Caco-2 (cell line): ENCODE results near the gene EZR. TPM values are rescaled to one million over a fixed set of nuclear protein-coding genes. Genes with fewer than 3 reads are reported as not detected.
"Not testable (repeated sequence)": the region's sequence is repeated elsewhere in the genome, so short reads cannot be mapped to it uniquely, and the experiment has no call there.

Experiments used
- BruUV-seq: library from RNA; stranded (reverse); fragments of 400-500 nt; replicated peaks from 2 replicates; lab custom pipeline; 2021; lab: Mats Ljungman, UMichigan
- CTCF ChIA-PET: fragments of 300-600 bp; sonication (Branson Sonifier 250); formaldehyde crosslinking; loops from one replicate; lab custom pipeline; 2022; ENCODE audit warnings: antibody characterized with exemption; lab: Charles Lee
- POLR2A ChIA-PET: fragments of 300-600 bp; sonication (Branson Sonifier 250); formaldehyde crosslinking; loops from one replicate; lab custom pipeline; 2022; ENCODE audit warnings: antibody characterized with exemption; lab: Charles Lee
- DNase-seq, 2 experiments: peaks; one replicate each; pipeline versions ENCODE4 v3.0.0 to v3.0.0-alpha.2; 2020 to 2022
- H3K27me3 ChIP-seq: replicated peaks from 2 replicates; pipeline ENCODE4 v1.6.0; 2011; ENCODE audit warnings: low read length; ENCODE audit not compliant: control insufficient read depth, insufficient read depth
- H3K36me3 ChIP-seq: 2 replicates; pipeline ENCODE4 v1.5.1; 2011; ENCODE audit warnings: low read length; ENCODE audit not compliant: control insufficient read depth, insufficient read depth
- H3K4me1 ChIP-seq: fragments of 250-450 bp; sonication (Bioruptor Pico); 2 replicates; pipeline ENCODE4 v1.5.1; 2020; ENCODE audit warnings: mild to moderate bottlenecking
- H3K4me3 ChIP-seq: 2 replicates; pipeline ENCODE4 v1.5.1; 2011; ENCODE audit warnings: low read depth, mild to moderate bottlenecking, control low read depth, low read length
- H3K9me3 ChIP-seq: fragments of 250-450 bp; sonication (Bioruptor Pico); 2 replicates; pipeline ENCODE4 v1.5.1; 2020; ENCODE audit warnings: mild to moderate bottlenecking, moderate library complexity
- H3K27ac Mint-ChIP-seq: one replicate; pipeline ENCODE4 v1.8.0; 2022; ENCODE audit warnings: mixed read lengths; ENCODE audit not compliant: unreplicated experiment
- H3K27me3 Mint-ChIP-seq: one replicate; pipeline ENCODE4 v1.8.0; 2022; ENCODE audit warnings: mixed read lengths; ENCODE audit not compliant: insufficient read depth, unreplicated experiment
- H3K36me3 Mint-ChIP-seq: one replicate; pipeline ENCODE4 v1.8.0; 2022; ENCODE audit warnings: mild to moderate bottlenecking, mixed read lengths; ENCODE audit not compliant: insufficient read depth, unreplicated experiment
- H3K4me1 Mint-ChIP-seq: one replicate; pipeline ENCODE4 v1.8.0; 2022; ENCODE audit warnings: low read depth, mixed read lengths; ENCODE audit not compliant: unreplicated experiment
- H3K4me3 Mint-ChIP-seq: one replicate; pipeline ENCODE4 v1.8.0; 2022; ENCODE audit warnings: mild to moderate bottlenecking, moderate library complexity, mixed read lengths; ENCODE audit not compliant: unreplicated experiment
- H3K9me3 Mint-ChIP-seq: one replicate; pipeline ENCODE4 v1.8.0; 2022; ENCODE audit warnings: mixed read lengths; ENCODE audit not compliant: unreplicated experiment
- CTCF ChIP-seq, 2 experiments: fragments of 200-600 bp in 1 of 2; IDR thresholded peaks; 1 replicate in 1 of 2; 2 replicates in 1 of 2; pipeline versions ENCODE4 v1.5.1 to v1.8.0; 2011 to 2022; ENCODE audit warnings: antibody characterized with exemption in 1 of 2, control low read depth in 1 of 2, inconsistent platforms in 1 of 2, low read depth in 1 of 2, low read length in 1 of 2, mild to moderate bottlenecking in 1 of 2, moderate library complexity in 1 of 2; ENCODE audit not compliant: insufficient read depth in 1 of 2, severe bottlenecking in 1 of 2, unreplicated experiment in 1 of 2
- intact Hi-C: fragments of 100-400 bp; cut with micrococcal nuclease; formaldehyde crosslinking; loops from one replicate; pipeline ENCODE4 v1.10.0; 2022; ENCODE audit not compliant: unreplicated experiment
- total RNA-seq: library from RNA; stranded (reverse); gene quantifications from 2 replicates; pipeline ENCODE4 v1.2.3, GENCODE V29; 2022

Gene EZR
- total RNA-seq, 1 experiment from 2014 or later = 290 TPM

GRCh38 chr6:158834675-158835385, 15.7 kb upstream of the EZR start:
- H3K4me1 ChIP-seq = peaks cover 31% of the 10 kb centered on the region
- H3K4me3 ChIP-seq = no peak overlapping the region
- CTCF ChIA-PET = no interaction called here
- no peak overlapping the region for H3K4me3 Mint-ChIP-seq
- no peaks in the 10 kb centered on the region for H3K9me3 ChIP-seq
- intact Hi-C loops = loop anchor here (2.0 kb wide), 1 partner anchor 14 kb away; no protein-coding TSS in a partner anchor
- TSS peak; percentile 60 for BruUV-seq
- no peaks in the 10 kb centered on the region for H3K36me3 ChIP-seq
- no peaks in the 10 kb centered on the region for H3K27me3 Mint-ChIP-seq
- DNase-seq = no peak
- peaks cover 26% of the 10 kb centered on the region for H3K4me1 Mint-ChIP-seq
- no peaks in the 10 kb centered on the region for H3K36me3 Mint-ChIP-seq
- peak overlapping the region; percentile 31 for H3K27ac Mint-ChIP-seq
- TF ChIP-seq CTCF (IDR thresholded peaks at IDR 0.05; ENCODE audit: insufficient read depth in 1 of 2, low read depth in 1 of 2, low read length in 1 of 2, severe bottlenecking in 1 of 2, unreplicated experiment in 1 of 2) = no peak
- H3K27me3 ChIP-seq = no peaks in the 10 kb centered on the region
- H3K9me3 Mint-ChIP-seq = no peaks in the 10 kb centered on the region
- POLR2A ChIA-PET = no interaction called here

- POLR2A ChIA-PET = not testable (repeated sequence)
- peaks cover 26% of the 10 kb centered on the region for H3K4me1 Mint-ChIP-seq
Observed at GRCh38 chr6:158832807-158833206, 13.6 kb upstream of the EZR start.

GRCh38 chr6:158832026-158832425, 12.9 kb upstream of the EZR start:
- Histone ChIP-seq H3K4me3 (no peak overlapping the region), H3K36me3 (no peaks in the 10 kb centered on the region), H3K9me3 (no peaks in the 10 kb centered on the region), H3K4me1 (peaks cover 24% of the 10 kb centered on the region), H3K27me3 (no peaks in the 10 kb centered on the region)
- CTCF ChIA-PET = no interaction called here
- TF ChIP-seq CTCF (IDR thresholded peaks at IDR 0.05; ENCODE audit: insufficient read depth in 1 of 2, low read depth in 1 of 2, low read length in 1 of 2, severe bottlenecking in 1 of 2, unreplicated experiment in 1 of 2) = no peak
- DNase-seq = no peak
- Mint-ChIP-seq H3K4me1 (peaks cover 26% of the 10 kb centered on the region), H3K4me3 (no peak overlapping the region), H3K27me3 (no peaks in the 10 kb centered on the region), H3K36me3 (no peaks in the 10 kb centered on the region), H3K9me3 (no peaks in the 10 kb centered on the region), H3K27ac (no peak overlapping the region)
- intact Hi-C loops = no loop called here
- no TSS peak for BruUV-seq
- POLR2A ChIA-PET = interaction anchor here (0.8 kb wide), 1 partner anchor 22 kb away, joined by 3 read pairs; no protein-coding TSS in a partner anchor

More at GRCh38 chr6:158832807-158833206, 13.6 kb upstream of the EZR start:
- H3K9me3 Mint-ChIP-seq, H3K27me3 ChIP-seq, H3K9me3 ChIP-seq, intact Hi-C loops, H3K36me3 ChIP-seq, H3K27me3 Mint-ChIP-seq, H3K27ac Mint-ChIP-seq, DNase-seq, H3K4me3 Mint-ChIP-seq, H3K4me3 ChIP-seq, H3K36me3 Mint-ChIP-seq, CTCF ChIA-PET, BruUV-seq: not testable (repeated sequence)
- H3K4me1 ChIP-seq = peaks cover 24% of the 10 kb centered on the region
